GM23338 (cell line): ENCODE measurements around the gene CAMKK2. TPM values are rescaled to one million over a fixed set of nuclear protein-coding genes. Genes with fewer than 3 reads are reported as not detected.
A peak's percentile ranks its signal among the peaks of the same experiment; 100 is the strongest.

ENCODE experiments used
- ATAC-seq: fragments of 200-7000 bp; cut with Tn5 transposase; 3 replicates; pipeline ENCODE4 v1.9.1; 2020
- DNase-seq: peaks from one replicate; pipeline ENCODE4 v3.0.0-alpha.2; 2015; ENCODE audit warnings: low spot score
- H2AFZ ChIP-seq: fragments of 200-600 bp; sonication (generic); 2 replicates; pipeline ENCODE4 v1.8.0; 2016; ENCODE audit warnings: antibody characterized with exemption, mild to moderate bottlenecking, moderate library complexity
- H3F3A ChIP-seq: fragments of 200-600 bp; sonication (generic); replicated peaks from 2 replicates; pipeline ENCODE4 v1.8.0; 2017; ENCODE audit warnings: antibody characterized with exemption, mixed run types, low read depth
- H3K27ac ChIP-seq: fragments of 200-600 bp; sonication (generic); 2 replicates; pipeline ENCODE4 v1.6.1; 2016; ENCODE audit warnings: low read depth
- H3K27me3 ChIP-seq: fragments of 200-600 bp; sonication (generic); 2 replicates; pipeline ENCODE4 v1.8.0; 2016; ENCODE audit warnings: mild to moderate bottlenecking, mixed run types, moderate library complexity; ENCODE audit not compliant: insufficient read depth
- H3K36me3 ChIP-seq: fragments of 200-600 bp; sonication (generic); 2 replicates; pipeline ENCODE4 v1.8.0; 2016; ENCODE audit warnings: mild to moderate bottlenecking; ENCODE audit not compliant: insufficient read depth
- H3K4me1 ChIP-seq: fragments of 200-600 bp; sonication (generic); 2 replicates; pipeline ENCODE4 v1.8.0; 2016; ENCODE audit warnings: mild to moderate bottlenecking, moderate library complexity; ENCODE audit not compliant: insufficient read depth
- H3K4me2 ChIP-seq: fragments of 200-600 bp; sonication (generic); 2 replicates; pipeline ENCODE4 v1.7.1; 2017; ENCODE audit warnings: mixed run types
- H3K4me3 ChIP-seq: fragments of 200-600 bp; sonication (generic); 2 replicates; pipeline ENCODE4 v1.6.1; 2016; ENCODE audit warnings: mixed run types
- H3K79me2 ChIP-seq: fragments of 200-600 bp; sonication (generic); replicated peaks from 2 replicates; pipeline ENCODE4 v1.8.0; 2017; ENCODE audit warnings: mild to moderate bottlenecking; ENCODE audit not compliant: insufficient read depth
- H3K9me2 ChIP-seq: fragments of 200-600 bp; sonication (generic); 2 replicates; pipeline ENCODE4 v1.8.0; 2017; ENCODE audit not compliant: insufficient read depth
- H4K20me1 ChIP-seq: fragments of 200-600 bp; sonication (generic); replicated peaks from 2 replicates; pipeline ENCODE4 v1.8.0; 2017; ENCODE audit warnings: mild to moderate bottlenecking; ENCODE audit not compliant: insufficient read depth
- H3K27ac Mint-ChIP-seq: 2 replicates; pipeline ENCODE4 v1.8.0; 2020; ENCODE audit warnings: inconsistent platforms, mild to moderate bottlenecking, moderate library complexity, mixed read lengths
- H3K27me3 Mint-ChIP-seq: 3 replicates; pipeline ENCODE4 v1.8.0; 2022; ENCODE audit warnings: low read depth, mild to moderate bottlenecking, moderate library complexity, mixed read lengths, inconsistent platforms; ENCODE audit not compliant: insufficient read depth, poor library complexity
- H3K36me3 Mint-ChIP-seq: 3 replicates; pipeline ENCODE4 v1.8.0; 2021; ENCODE audit warnings: low read depth, mild to moderate bottlenecking, inconsistent platforms, moderate library complexity, mixed read lengths
- H3K4me1 Mint-ChIP-seq: 3 replicates; pipeline ENCODE4 v1.8.0; 2020; ENCODE audit warnings: mild to moderate bottlenecking, inconsistent platforms, mixed read lengths
- H3K4me3 Mint-ChIP-seq: 3 replicates; pipeline ENCODE4 v1.8.0; 2021; ENCODE audit warnings: moderate library complexity, mild to moderate bottlenecking, inconsistent platforms, mixed read lengths
- H3K9me3 Mint-ChIP-seq: 3 replicates; pipeline ENCODE4 v1.8.0; 2020; ENCODE audit warnings: moderate library complexity, mild to moderate bottlenecking, inconsistent platforms, mixed read lengths
- CREB1 ChIP-seq: fragments of 250-450 bp; sonication (Bioruptor Pico); IDR thresholded peaks from 2 replicates; pipeline ENCODE4 v1.5.0; 2020; ENCODE audit warnings: low read depth, mild to moderate bottlenecking, moderate library complexity
- EZH2phosphoT487 ChIP-seq: fragments of 200-600 bp; sonication (generic); IDR thresholded peaks from one replicate; pipeline ENCODE4 v1.8.1; 2018; ENCODE audit warnings: antibody characterized with exemption; ENCODE audit not compliant: unreplicated experiment
- POLR2AphosphoS5 ChIP-seq: IDR thresholded peaks from 2 replicates; pipeline ENCODE4 v1.6.1; 2016; ENCODE audit warnings: antibody characterized with exemption, low read depth
- ZNF114 ChIP-seq: fragments of 250-450 bp; sonication (Bioruptor Pico); IDR thresholded peaks from 2 replicates; pipeline ENCODE4 v1.5.0; 2020; ENCODE audit warnings: mild to moderate bottlenecking, moderate library complexity
- ZNF331 ChIP-seq: fragments of 250-450 bp; sonication (Bioruptor Pico); IDR thresholded peaks from 2 replicates; pipeline ENCODE4 v1.5.0; 2020; ENCODE audit warnings: low read depth, mild to moderate bottlenecking, moderate library complexity
- polyA plus RNA-seq: library from polyadenylated mRNA; unstranded; fragments of >200 nt; fragmentation: Nextera tagmentation; extraction: Ambion mirVana; gene quantifications from 2 replicates; pipeline ENCODE4 v1.2.1, GENCODE V29; 2016
- total RNA-seq: library from RNA; depleted of rRNA; stranded (reverse); fragments of >200 nt; shearing (Covaris generic); gene quantifications from 2 replicates; pipeline ENCODE4 v1.2.3, GENCODE V29; 2014
- TF ChIP-seq, protein P1 (sequence below), 2 experiments: fragments of 200-600 bp in 1 of 2; sonication (generic) in 1 of 2; conservative IDR thresholded peaks; 2 replicates each; pipeline versions ENCODE4 v1.5.1 to v1.6.1; 2016 to 2017; ENCODE audit warnings: antibody characterized with exemption in 2 of 2, low read depth in 2 of 2, mild to moderate bottlenecking in 2 of 2, moderate library complexity in 1 of 2
- TF ChIP-seq, protein P2 (sequence below): IDR thresholded peaks from one replicate; pipeline ENCODE4 v1.6.1; 2018; ENCODE audit warnings: antibody characterized with exemption; ENCODE audit not compliant: unreplicated experiment
- TF ChIP-seq, protein P3 (sequence below): IDR thresholded peaks from 2 replicates; pipeline ENCODE4 v1.6.1; 2016; ENCODE audit warnings: antibody characterized with exemption
- TF ChIP-seq, protein P4 (sequence below): fragments of 250-450 bp; sonication (Bioruptor Pico); IDR thresholded peaks from 2 replicates; pipeline ENCODE4 v1.5.0; 2020; ENCODE audit warnings: mild to moderate bottlenecking, moderate library complexity

The CAMKK2 gene
- total and polyA plus RNA-seq, 2 experiments from 2014 or later, result 10.3 to 26.4 TPM

DNA sequence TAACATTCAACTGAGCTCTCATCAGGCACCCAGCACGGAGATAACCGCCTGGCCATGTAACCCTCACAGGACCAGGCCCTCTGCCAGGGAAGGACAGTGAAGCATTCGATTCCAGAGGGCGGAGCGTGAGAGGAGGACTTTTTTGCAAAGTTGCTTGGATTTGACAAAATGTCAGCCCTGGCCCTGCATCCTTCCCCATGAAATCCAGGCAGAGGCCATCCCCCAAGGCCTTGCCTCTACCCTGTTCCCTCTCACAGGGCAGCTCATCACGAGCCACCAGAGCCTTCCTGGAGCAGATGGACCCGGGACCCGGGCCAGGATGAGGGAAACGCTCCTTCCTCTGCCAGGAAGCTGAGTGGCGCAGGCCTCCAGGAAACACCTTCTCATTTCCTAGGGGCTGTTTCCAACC, 17.0 kb downstream of the CAMKK2 start:
- no peak overlapping the region for H3K4me3 ChIP-seq
- H3K9me2 ChIP-seq, result no peaks in the 10 kb centered on the region
- no peaks in the 10 kb centered on the region for H3K27me3 ChIP-seq
- 0 out of 2 replicates have a peak, but pooled peaks cover 3% of the 10 kb centered on the region for H3K79me2 ChIP-seq
- TF ChIP-seq, protein P1, sequence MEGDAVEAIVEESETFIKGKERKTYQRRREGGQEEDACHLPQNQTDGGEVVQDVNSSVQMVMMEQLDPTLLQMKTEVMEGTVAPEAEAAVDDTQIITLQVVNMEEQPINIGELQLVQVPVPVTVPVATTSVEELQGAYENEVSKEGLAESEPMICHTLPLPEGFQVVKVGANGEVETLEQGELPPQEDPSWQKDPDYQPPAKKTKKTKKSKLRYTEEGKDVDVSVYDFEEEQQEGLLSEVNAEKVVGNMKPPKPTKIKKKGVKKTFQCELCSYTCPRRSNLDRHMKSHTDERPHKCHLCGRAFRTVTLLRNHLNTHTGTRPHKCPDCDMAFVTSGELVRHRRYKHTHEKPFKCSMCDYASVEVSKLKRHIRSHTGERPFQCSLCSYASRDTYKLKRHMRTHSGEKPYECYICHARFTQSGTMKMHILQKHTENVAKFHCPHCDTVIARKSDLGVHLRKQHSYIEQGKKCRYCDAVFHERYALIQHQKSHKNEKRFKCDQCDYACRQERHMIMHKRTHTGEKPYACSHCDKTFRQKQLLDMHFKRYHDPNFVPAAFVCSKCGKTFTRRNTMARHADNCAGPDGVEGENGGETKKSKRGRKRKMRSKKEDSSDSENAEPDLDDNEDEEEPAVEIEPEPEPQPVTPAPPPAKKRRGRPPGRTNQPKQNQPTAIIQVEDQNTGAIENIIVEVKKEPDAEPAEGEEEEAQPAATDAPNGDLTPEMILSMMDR (conservative IDR thresholded peaks at IDR 0.05; ENCODE audit: low read depth in 2 of 2), result no peak
- TF ChIP-seq ZNF331 (CRISPR knock-in tag) (no peak), ZNF114 (no peak), CREB1 (CRISPR knock-in tag) (no peak), POLR2AphosphoS5 (no peak)
- TF ChIP-seq, protein P2, sequence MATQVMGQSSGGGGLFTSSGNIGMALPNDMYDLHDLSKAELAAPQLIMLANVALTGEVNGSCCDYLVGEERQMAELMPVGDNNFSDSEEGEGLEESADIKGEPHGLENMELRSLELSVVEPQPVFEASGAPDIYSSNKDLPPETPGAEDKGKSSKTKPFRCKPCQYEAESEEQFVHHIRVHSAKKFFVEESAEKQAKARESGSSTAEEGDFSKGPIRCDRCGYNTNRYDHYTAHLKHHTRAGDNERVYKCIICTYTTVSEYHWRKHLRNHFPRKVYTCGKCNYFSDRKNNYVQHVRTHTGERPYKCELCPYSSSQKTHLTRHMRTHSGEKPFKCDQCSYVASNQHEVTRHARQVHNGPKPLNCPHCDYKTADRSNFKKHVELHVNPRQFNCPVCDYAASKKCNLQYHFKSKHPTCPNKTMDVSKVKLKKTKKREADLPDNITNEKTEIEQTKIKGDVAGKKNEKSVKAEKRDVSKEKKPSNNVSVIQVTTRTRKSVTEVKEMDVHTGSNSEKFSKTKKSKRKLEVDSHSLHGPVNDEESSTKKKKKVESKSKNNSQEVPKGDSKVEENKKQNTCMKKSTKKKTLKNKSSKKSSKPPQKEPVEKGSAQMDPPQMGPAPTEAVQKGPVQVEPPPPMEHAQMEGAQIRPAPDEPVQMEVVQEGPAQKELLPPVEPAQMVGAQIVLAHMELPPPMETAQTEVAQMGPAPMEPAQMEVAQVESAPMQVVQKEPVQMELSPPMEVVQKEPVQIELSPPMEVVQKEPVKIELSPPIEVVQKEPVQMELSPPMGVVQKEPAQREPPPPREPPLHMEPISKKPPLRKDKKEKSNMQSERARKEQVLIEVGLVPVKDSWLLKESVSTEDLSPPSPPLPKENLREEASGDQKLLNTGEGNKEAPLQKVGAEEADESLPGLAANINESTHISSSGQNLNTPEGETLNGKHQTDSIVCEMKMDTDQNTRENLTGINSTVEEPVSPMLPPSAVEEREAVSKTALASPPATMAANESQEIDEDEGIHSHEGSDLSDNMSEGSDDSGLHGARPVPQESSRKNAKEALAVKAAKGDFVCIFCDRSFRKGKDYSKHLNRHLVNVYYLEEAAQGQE, result no peak
- TF ChIP-seq, protein P3, sequence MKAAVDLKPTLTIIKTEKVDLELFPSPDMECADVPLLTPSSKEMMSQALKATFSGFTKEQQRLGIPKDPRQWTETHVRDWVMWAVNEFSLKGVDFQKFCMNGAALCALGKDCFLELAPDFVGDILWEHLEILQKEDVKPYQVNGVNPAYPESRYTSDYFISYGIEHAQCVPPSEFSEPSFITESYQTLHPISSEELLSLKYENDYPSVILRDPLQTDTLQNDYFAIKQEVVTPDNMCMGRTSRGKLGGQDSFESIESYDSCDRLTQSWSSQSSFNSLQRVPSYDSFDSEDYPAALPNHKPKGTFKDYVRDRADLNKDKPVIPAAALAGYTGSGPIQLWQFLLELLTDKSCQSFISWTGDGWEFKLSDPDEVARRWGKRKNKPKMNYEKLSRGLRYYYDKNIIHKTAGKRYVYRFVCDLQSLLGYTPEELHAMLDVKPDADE, result no peak
- no peaks in the 10 kb centered on the region; the same call in 1 of the 2 replicates for H4K20me1 ChIP-seq
- no peak overlapping the region for H2AFZ ChIP-seq
- peaks cover 24% of the 10 kb centered on the region for H3K36me3 Mint-ChIP-seq
- no peaks in the 10 kb centered on the region for H3K9me3 Mint-ChIP-seq
- no peaks in the 10 kb centered on the region for H3K36me3 ChIP-seq
- H3K27ac Mint-ChIP-seq, result no peak overlapping the region; the same call in 1 of the 2 replicates
- no peak for DNase-seq
- no peak overlapping the region for H3K4me3 Mint-ChIP-seq
- H3K4me1 ChIP-seq, result peaks cover 16% of the 10 kb centered on the region; the same call in 1 of the 2 replicates
- H3K4me1 Mint-ChIP-seq, result peaks cover 34% of the 10 kb centered on the region
- H3K4me2 ChIP-seq, result no peak overlapping the region
- peaks cover 6% of the 10 kb centered on the region; the same call in 1 of the 2 replicates for H3F3A ChIP-seq
- no peak overlapping the region for H3K27ac ChIP-seq
- peaks cover 9% of the 10 kb centered on the region for H3K27me3 Mint-ChIP-seq
- ATAC-seq, result peak; percentile 42

DNA sequence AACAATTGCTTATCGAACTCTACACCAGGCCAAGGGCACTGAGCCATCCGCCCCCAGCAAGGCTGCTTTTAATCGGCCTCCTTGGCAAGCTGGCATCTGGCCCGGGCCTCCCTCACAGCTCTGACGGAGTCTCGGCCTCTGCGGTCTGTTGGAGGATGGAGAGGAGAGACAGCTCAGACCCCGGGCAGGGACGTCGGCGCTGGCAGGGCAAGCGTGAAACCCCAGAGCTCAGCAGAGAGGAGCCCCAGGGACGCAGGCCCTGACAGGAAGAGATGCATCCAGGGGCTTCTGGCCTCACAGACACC, 17.5 kb downstream of the CAMKK2 start:
- peak overlapping the region; percentile 65 for H3K27ac Mint-ChIP-seq
- TF ChIP-seq POLR2AphosphoS5, result no peak
- TF ChIP-seq ZNF331 (CRISPR knock-in tag), result no peak
- no peak for TF ChIP-seq EZH2phosphoT487
- TF ChIP-seq, protein P4, sequence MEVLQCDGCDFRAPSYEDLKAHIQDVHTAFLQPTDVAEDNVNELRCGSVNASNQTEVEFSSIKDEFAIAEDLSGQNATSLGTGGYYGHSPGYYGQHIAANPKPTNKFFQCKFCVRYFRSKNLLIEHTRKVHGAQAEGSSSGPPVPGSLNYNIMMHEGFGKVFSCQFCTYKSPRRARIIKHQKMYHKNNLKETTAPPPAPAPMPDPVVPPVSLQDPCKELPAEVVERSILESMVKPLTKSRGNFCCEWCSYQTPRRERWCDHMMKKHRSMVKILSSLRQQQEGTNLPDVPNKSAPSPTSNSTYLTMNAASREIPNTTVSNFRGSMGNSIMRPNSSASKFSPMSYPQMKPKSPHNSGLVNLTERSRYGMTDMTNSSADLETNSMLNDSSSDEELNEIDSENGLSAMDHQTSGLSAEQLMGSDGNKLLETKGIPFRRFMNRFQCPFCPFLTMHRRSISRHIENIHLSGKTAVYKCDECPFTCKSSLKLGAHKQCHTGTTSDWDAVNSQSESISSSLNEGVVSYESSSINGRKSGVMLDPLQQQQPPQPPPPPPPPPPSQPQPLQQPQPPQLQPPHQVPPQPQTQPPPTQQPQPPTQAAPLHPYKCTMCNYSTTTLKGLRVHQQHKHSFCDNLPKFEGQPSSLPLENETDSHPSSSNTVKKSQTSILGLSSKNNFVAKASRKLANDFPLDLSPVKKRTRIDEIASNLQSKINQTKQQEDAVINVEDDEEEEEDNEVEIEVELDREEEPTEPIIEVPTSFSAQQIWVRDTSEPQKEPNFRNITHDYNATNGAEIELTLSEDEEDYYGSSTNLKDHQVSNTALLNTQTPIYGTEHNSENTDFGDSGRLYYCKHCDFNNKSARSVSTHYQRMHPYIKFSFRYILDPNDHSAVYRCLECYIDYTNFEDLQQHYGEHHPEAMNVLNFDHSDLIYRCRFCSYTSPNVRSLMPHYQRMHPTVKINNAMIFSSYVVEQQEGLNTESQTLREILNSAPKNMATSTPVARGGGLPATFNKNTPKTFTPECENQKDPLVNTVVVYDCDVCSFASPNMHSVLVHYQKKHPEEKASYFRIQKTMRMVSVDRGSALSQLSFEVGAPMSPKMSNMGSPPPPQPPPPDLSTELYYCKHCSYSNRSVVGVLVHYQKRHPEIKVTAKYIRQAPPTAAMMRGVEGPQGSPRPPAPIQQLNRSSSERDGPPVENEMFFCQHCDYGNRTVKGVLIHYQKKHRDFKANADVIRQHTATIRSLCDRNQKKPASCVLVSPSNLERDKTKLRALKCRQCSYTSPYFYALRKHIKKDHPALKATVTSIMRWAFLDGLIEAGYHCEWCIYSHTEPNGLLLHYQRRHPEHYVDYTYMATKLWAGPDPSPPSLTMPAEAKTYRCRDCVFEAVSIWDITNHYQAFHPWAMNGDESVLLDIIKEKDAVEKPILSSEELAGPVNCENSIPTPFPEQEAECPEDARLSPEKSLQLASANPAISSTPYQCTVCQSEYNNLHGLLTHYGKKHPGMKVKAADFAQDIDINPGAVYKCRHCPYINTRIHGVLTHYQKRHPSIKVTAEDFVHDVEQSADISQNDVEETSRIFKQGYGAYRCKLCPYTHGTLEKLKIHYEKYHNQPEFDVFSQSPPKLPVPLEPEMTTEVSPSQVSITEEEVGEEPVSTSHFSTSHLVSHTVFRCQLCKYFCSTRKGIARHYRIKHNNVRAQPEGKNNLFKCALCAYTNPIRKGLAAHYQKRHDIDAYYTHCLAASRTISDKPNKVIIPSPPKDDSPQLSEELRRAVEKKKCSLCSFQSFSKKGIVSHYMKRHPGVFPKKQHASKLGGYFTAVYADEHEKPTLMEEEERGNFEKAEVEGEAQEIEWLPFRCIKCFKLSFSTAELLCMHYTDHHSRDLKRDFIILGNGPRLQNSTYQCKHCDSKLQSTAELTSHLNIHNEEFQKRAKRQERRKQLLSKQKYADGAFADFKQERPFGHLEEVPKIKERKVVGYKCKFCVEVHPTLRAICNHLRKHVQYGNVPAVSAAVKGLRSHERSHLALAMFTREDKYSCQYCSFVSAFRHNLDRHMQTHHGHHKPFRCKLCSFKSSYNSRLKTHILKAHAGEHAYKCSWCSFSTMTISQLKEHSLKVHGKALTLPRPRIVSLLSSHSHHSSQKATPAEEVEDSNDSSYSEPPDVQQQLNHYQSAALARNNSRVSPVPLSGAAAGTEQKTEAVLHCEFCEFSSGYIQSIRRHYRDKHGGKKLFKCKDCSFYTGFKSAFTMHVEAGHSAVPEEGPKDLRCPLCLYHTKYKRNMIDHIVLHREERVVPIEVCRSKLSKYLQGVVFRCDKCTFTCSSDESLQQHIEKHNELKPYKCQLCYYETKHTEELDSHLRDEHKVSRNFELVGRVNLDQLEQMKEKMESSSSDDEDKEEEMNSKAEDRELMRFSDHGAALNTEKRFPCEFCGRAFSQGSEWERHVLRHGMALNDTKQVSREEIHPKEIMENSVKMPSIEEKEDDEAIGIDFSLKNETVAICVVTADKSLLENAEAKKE (CRISPR knock-in tag), result no peak
- TF ChIP-seq CREB1 (CRISPR knock-in tag), result no peak

More for the DNA sequence above, 17.5 kb downstream of the CAMKK2 start:
- peaks cover 16% of the 10 kb centered on the region; the same call in 1 of the 2 replicates for H3K4me1 ChIP-seq
- 0 out of 2 replicates have a peak, but pooled peaks cover 3% of the 10 kb centered on the region for H3K79me2 ChIP-seq
- no peaks in the 10 kb centered on the region for H3K9me2 ChIP-seq
- ATAC-seq (no peak), DNase-seq (no peak)
- peaks cover 9% of the 10 kb centered on the region for H3K27me3 Mint-ChIP-seq
- H3K4me1 Mint-ChIP-seq, result peaks cover 34% of the 10 kb centered on the region
- H3F3A ChIP-seq, result peaks cover 6% of the 10 kb centered on the region; the same call in 1 of the 2 replicates
- H2AFZ ChIP-seq, result no peak overlapping the region
- peaks cover 24% of the 10 kb centered on the region for H3K36me3 Mint-ChIP-seq
- H3K27me3 ChIP-seq, result no peaks in the 10 kb centered on the region
- no peaks in the 10 kb centered on the region for H3K36me3 ChIP-seq
- no peaks in the 10 kb centered on the region for H3K9me3 Mint-ChIP-seq
- no peak overlapping the region for H3K4me3 ChIP-seq
- no peak overlapping the region for H3K27ac ChIP-seq
- H3K4me2 ChIP-seq, result no peak overlapping the region
- H4K20me1 ChIP-seq, result no peaks in the 10 kb centered on the region; the same call in 1 of the 2 replicates
- H3K4me3 Mint-ChIP-seq, result no peak overlapping the region
